RKO (cell line): ENCODE results near the gene MID1IP1.

Experiments used
- DNase-seq: peaks from one replicate; pipeline ENCODE4 v3.0.0-alpha.2; 2016; ENCODE audit warnings: low spot score

MID1IP1 gene

DNA sequence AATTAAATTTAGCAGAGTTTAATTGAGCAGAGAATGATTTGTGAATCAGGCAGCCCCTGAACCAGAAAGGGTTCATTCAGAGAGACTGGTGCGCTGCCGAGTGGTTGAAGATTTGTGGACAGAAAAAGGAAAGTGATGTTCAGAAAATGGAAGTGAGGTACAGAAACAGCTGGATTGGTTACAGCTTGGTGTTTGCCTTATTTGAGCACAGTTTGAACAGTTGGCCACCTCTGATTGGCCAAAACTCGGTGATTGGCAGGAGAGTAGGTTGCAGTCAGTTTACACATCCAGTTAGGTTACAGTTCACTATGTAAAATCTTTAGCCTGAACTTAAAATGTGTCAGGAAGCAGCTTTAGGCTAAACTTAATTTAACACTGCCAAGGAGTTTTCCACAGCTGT lies 14.9 kb downstream of the MID1IP1 start:
- DNase-seq: no peak

DNA sequence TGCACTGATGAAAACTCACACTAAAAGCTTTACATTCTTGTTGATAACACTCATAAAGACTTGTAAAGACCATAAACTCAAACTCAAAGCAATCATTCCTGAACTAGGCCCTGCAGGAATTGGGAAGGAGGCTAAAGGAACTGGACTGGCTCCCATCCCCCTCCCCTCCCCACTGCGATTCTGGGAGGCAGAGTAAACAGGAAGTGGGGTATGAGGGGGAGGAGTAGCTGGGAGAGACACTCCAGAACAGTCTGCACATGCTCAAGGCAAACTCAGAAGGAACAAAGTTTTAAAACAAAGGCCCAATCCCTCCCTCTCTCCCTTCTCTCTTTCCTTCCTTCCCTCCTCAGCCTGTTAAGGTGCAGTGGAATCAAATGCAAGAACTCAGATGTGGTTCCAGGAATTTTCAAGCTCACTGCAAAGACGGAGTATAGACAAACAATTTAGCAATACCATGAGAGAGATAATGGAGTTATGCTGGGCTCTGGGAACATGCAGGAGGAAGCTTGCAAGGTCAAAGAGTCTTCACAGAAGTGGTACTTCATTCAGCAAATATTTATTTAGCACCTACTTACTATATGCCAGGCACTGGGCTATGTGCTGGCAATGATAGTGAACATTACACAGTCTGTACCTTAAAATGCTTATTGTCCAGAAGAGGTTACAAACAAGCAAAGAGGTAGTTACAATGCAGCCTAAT lies 15.9 kb downstream of the MID1IP1 start:
- no peak for DNase-seq

DNA sequence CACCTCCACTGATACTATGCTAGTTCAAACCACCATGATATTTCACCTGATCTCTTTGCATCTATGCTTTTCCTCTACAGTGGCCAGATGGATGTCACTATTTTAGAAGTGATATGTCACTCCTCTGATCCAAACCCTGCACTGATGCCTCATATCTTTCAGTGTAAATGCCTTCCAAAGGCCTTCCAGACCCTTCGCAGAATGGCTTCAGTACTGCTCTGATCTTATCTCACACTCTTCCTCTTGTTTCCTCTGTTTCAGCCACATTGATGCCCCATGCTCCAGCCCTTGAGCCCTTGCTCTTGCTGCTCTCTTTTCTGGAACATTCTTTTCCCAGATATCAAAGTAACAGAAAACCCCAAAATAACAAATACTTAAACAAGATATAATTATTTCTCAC lies 17.9 kb downstream of the MID1IP1 start:
- no peak for DNase-seq

DNA sequence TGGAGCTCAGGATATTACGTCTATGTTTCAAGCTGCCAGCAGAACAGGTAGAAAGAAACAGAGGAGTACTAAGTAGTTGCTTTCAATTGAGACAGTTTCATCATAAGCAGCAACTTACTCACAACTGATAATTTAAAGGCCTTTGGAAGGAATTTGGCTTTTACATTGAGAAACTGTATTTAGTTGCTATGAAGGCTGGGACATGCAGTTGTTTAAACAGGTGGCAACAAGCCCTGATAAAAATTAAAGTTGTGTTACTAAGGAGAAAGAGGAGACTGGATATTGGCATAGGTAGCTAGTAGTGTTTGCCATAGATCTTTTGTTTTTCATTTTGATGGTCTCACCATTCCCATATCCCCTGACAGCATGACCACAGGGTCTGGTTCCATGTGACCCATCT lies 18.4 kb downstream of the MID1IP1 start:
- DNase-seq: no peak

DNA sequence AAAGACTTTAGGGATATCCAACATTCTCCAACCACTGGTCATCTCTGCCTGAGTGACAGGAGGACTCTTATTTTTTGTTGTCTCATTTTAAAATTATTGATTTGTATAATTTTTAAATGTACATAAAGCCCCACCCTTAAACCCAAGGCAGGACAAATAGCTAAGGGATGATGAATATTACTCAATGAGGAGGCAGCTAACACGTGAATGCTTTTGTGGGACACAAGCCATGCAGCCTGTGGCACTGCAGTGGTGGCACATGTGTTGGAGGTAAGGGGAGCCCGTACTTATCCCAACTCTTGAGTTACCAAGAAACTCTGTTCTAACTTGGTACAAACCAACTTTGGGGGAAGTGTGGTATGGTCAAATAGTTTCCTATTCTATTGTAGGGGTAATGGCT lies 19.5 kb downstream of the MID1IP1 start:
- DNase-seq: no peak

DNA sequence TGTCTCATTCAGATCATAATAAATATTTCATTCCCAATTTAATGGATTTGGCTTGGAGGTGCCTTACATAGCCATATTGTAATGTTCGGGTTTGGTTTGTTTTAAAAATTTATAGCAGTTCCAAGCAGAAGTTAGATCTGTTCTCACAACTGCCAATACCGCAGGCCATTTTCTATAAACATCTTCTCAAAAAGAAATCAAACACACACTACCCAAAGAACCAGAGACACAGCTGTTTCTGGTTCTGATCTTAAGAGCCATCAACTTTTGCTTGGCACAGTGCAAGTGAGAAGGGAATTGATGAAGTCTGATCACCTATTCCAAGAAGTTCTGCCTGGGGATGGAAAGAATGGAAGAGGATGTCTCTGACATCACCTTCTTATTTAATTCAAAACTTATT lies 22.9 kb downstream of the MID1IP1 start:
- no peak for DNase-seq

DNA sequence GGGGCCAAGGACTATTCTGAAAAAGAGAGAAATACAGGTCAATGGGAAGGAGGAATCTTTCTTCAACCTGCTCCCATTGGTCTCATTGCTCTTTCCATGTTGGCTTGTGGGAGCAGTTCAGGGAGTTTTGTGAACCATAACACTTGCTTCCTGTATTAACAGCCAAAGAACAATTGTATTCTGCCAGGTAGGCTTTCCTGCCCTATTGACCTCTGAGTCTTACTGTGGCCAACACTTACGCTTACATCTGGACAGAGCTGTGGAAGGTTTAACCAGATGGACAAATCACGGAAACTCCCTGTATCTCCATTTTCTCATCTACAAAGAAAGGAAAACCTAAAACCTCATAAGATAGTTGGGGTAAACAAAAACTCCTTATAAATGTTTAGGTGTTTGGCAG lies 30.7 kb downstream of the MID1IP1 start:
- DNase-seq: no peak

DNA sequence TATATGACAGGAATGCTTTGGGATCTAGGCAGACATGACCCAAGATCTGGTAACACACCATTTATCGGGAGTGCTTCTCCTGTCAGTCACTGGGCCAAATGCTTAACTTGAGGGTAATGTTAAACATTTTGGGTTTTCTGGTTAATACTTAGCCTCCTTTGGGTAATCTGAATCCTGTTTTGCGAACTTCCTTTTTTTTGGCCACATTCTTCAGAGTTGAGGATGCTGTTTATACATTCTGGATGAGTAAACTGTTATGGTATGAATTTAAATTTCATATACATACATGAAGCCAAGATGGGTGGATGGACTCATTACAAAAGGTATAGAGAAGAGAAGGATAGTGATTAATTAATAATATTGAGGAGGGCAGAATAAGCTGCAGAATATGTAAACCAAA lies 36.1 kb downstream of the MID1IP1 start:
- DNase-seq: no peak

DNA sequence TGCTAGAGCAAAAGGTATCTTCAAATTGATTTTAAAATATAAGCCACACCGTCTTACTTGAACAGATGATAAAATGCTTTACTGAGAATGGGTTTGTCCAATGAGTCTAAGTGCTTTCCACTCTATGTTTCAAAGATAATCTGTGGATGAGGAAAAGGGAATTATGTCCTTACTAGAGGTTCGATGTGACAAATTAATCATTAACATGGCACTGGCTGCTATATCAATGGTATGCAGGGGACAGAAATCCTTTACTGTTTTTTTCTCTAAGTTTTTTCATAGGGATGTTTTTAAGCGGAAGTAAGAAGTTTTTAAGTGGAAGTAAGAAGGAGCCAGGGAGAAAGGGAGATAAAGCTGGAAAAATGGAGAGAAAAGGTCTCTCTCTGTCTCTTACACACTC lies 38.0 kb downstream of the MID1IP1 start:
- DNase-seq: no peak

DNA sequence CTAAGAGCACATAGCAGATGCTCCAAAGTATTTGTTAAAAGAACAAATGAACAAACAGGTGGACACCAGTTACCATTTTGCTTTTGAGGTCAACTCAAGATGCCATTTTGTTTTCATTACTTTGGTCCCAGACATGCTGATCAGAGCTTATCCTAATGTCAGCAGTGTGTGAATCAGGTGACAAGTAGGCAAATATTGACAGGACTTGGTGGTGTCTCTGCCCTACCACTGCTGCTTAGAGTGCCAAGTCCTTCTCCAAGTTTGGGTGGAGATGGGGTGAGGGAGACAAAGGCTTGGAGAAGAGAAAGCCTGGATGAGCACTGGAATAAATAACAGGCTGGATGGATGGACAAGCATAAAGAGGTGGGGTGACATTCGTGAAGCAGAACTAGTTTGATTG lies 38.7 kb downstream of the MID1IP1 start:
- no peak for DNase-seq

DNA sequence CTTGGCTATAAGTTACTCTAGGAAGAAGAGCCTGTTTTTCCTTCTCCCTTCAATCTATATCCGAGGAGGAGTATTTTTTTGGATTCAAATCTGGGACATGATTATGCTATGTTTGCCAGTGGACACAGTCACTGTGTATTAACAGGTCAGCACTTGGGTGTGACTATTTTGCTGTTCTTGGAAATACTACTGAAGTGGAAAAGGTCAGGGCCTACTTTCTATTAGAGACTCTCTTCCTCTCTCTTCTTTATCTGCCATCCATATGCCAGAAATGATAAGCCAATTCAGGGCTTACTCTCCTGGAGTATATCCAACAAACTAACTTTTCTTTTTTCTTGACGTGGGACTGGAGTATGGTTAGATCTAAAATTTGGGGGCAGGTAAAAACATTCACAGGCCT lies 40.5 kb downstream of the MID1IP1 start:
- DNase-seq: no peak

DNA sequence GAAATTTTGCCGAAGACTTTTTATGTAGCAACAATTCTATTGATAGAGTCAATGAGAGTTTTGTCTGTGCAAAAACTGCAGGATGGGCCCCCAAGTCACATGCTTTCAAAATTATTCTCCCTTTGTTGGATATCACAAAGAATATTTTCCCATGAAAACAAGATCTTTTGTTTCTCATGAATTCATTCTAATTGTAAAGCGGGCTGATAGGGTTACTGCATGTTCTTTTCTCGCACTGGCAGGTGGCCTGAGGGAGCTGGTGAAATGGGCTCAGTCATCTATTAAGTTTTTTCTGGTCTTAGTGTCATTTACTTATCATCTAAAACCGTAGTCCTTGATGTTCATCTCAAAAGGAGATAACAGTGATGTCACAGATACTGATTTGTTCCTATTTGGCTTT lies 44.2 kb downstream of the MID1IP1 start:
- no peak for DNase-seq

DNA sequence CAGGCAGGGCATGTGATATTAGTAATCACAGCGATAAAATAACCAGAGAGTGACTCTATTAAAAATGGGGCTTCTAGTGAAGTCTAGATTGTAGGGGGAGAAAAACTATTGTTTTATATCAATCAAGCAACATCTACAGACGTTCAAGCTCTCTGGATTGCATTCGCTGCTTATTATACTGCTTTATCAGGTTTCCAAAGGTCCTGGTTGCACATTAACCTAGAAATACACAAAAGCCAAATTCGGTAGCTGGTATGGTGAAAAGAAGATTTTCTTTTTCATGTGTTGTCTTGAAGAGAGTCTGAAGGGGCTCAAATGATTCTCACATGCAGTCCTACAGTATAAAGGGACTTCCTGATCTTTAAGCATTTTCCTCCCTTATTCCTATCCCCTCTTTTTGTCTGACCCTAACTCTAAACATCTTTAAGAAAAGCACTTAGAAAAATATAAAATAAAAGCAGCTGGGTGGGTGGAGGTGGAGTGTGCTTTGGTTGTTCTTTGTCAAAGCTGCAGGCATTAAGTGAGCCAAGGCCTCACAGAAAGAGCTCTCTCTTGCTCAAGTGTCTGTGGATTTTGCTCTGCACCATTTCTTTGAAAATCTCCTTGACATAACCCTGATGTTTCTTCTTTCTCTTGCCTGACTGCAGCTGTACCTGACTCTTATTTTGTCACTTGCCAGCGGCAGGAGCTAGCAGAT lies 46.1 kb downstream of the MID1IP1 start:
- no peak for DNase-seq

DNA sequence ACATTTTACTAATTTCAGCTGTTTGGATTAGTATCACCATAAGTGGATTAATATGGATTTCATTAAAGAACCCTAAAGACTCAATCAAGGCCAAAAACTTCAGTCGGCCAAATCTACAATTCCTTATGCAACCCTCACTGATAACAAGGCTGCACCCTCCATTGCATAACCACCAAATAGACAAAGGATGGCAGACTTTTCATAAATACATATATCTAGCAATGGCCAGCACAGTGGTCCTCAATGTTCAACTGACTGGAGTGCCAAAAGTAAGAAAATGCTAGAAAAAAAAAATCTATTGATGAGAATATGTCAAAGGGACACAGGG lies 46.6 kb downstream of the MID1IP1 start:
- no peak for DNase-seq

DNA sequence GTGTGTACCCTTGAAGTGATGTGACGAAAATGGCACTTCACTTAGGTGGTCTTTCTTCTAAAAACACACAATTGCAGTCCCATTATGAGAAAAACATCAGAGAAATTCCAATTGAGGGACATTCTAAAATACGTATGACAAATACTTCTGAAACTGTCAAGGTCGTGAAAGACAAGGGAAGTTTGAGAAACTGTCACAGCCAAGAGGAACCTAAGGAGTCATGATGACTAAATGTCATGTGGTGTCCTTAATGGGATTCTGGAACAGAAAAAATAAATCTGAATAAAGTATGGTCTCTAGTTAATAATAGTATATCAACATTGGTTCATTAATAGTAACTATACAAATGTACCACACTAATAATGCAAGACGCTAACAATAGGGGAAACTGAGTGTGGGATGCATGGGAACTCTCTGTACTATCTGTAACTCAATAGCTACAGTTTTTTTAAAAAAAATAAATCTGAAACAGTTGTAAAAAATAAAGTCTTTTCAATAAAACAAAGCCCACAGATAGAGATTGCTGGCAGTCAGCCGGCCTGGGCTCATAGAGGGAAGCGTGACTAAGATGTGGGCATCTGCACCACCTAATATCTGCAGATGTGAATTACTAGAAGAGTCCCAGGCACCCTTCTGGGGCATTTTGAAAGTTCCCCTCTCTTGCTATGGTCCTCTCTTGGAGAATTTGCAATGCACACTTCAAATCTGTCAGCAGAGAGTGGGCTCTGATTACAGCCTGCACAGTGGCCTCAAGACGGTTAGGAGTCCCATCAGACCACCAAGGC lies 47.6 kb downstream of the MID1IP1 start:
- DNase-seq: no peak

DNA sequence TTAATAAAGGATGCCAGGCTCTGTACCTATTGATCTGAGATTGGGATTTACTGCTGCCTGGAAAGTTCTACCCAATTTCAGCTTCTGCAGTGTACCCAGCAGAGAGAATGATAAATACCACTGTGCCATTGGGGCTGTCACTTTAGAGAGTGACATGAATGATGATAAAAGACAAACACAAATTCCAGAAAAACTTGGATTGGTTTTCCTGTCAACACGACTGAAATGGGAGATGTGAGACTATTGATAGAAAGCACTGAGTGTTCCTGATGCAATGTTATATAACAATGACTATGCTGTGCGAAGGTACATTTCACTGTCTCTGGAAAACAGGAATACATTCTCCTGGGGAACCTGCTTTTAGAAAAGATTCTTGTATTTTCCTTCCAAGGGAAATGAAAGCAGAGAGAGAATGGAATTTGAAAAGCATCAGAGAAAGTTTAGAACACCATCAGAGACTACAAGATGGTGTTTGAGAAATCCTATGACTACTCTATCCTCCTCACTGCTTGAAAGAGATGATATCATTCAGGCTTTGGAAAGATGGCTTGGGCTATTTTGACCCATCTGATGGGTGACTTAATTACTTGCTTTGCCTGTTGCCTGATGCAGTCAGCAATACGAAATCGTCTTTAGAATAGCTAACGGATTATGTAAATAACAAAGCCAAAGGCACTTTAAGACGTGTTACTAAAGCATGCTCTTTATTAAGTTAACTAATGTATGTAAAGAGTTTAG lies 49.7 kb downstream of the MID1IP1 start:
- DNase-seq: no peak

DNA sequence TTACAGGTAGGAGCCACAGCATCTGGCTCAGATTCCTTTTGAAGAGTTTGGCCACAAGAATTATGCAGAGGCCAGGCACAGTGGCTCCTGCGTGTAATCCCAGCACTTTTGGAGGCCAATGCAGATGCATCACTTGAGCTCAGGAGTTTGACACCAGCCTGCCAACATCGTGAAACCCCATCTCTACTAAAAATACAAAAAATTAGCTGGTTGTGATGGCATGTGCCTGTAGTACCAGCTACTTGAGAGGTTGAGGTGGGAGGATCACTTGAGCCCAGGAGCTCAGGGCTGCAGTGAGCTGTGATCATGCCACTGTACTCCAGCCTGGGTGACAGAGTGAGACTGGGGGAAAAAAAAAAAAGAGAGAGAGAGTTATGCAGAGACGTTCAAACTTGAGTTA lies 53.0 kb downstream of the MID1IP1 start:
- no peak for DNase-seq
